Caco-2 (cell line): ENCODE data around the gene MGST2. TPM values are rescaled to one million over a fixed set of nuclear protein-coding genes. Genes with fewer than 3 reads are reported as not detected.

ENCODE experiments used
- BruUV-seq: library from RNA; stranded (reverse); fragments of 400-500 nt; replicated peaks from 2 replicates; lab custom pipeline; 2021; lab: Mats Ljungman, UMichigan
- CTCF ChIA-PET: fragments of 300-600 bp; sonication (Branson Sonifier 250); formaldehyde crosslinking; loops from one replicate; lab custom pipeline; 2022; ENCODE audit warnings: antibody characterized with exemption; lab: Charles Lee
- POLR2A ChIA-PET: fragments of 300-600 bp; sonication (Branson Sonifier 250); formaldehyde crosslinking; loops from one replicate; lab custom pipeline; 2022; ENCODE audit warnings: antibody characterized with exemption; lab: Charles Lee
- DNase-seq, 2 experiments: peaks; one replicate each; pipeline versions ENCODE4 v3.0.0 to v3.0.0-alpha.2; 2020 to 2022
- H3K27me3 ChIP-seq: replicated peaks from 2 replicates; pipeline ENCODE4 v1.6.0; 2011; ENCODE audit warnings: low read length; ENCODE audit not compliant: control insufficient read depth, insufficient read depth
- H3K36me3 ChIP-seq: 2 replicates; pipeline ENCODE4 v1.5.1; 2011; ENCODE audit warnings: low read length; ENCODE audit not compliant: control insufficient read depth, insufficient read depth
- H3K4me1 ChIP-seq: fragments of 250-450 bp; sonication (Bioruptor Pico); 2 replicates; pipeline ENCODE4 v1.5.1; 2020; ENCODE audit warnings: mild to moderate bottlenecking
- H3K4me3 ChIP-seq: 2 replicates; pipeline ENCODE4 v1.5.1; 2011; ENCODE audit warnings: low read depth, mild to moderate bottlenecking, control low read depth, low read length
- H3K9me3 ChIP-seq: fragments of 250-450 bp; sonication (Bioruptor Pico); 2 replicates; pipeline ENCODE4 v1.5.1; 2020; ENCODE audit warnings: mild to moderate bottlenecking, moderate library complexity
- H3K27ac Mint-ChIP-seq: one replicate; pipeline ENCODE4 v1.8.0; 2022; ENCODE audit warnings: mixed read lengths; ENCODE audit not compliant: unreplicated experiment
- H3K27me3 Mint-ChIP-seq: one replicate; pipeline ENCODE4 v1.8.0; 2022; ENCODE audit warnings: mixed read lengths; ENCODE audit not compliant: insufficient read depth, unreplicated experiment
- H3K36me3 Mint-ChIP-seq: one replicate; pipeline ENCODE4 v1.8.0; 2022; ENCODE audit warnings: mild to moderate bottlenecking, mixed read lengths; ENCODE audit not compliant: insufficient read depth, unreplicated experiment
- H3K4me1 Mint-ChIP-seq: one replicate; pipeline ENCODE4 v1.8.0; 2022; ENCODE audit warnings: low read depth, mixed read lengths; ENCODE audit not compliant: unreplicated experiment
- H3K4me3 Mint-ChIP-seq: one replicate; pipeline ENCODE4 v1.8.0; 2022; ENCODE audit warnings: mild to moderate bottlenecking, moderate library complexity, mixed read lengths; ENCODE audit not compliant: unreplicated experiment
- H3K9me3 Mint-ChIP-seq: one replicate; pipeline ENCODE4 v1.8.0; 2022; ENCODE audit warnings: mixed read lengths; ENCODE audit not compliant: unreplicated experiment
- CTCF ChIP-seq, 2 experiments: fragments of 200-600 bp in 1 of 2; IDR thresholded peaks; 1 replicate in 1 of 2; 2 replicates in 1 of 2; pipeline versions ENCODE4 v1.5.1 to v1.8.0; 2011 to 2022; ENCODE audit warnings: antibody characterized with exemption in 1 of 2, control low read depth in 1 of 2, inconsistent platforms in 1 of 2, low read depth in 1 of 2, low read length in 1 of 2, mild to moderate bottlenecking in 1 of 2, moderate library complexity in 1 of 2; ENCODE audit not compliant: insufficient read depth in 1 of 2, severe bottlenecking in 1 of 2, unreplicated experiment in 1 of 2
- intact Hi-C: fragments of 100-400 bp; cut with micrococcal nuclease; formaldehyde crosslinking; loops from one replicate; pipeline ENCODE4 v1.10.0; 2022; ENCODE audit not compliant: unreplicated experiment
- total RNA-seq: library from RNA; stranded (reverse); gene quantifications from 2 replicates; pipeline ENCODE4 v1.2.3, GENCODE V29; 2022

The MGST2 gene
- total RNA-seq, 1 experiment from 2014 or later, result 81.7 TPM

- Histone ChIP-seq H3K36me3 (no peaks in the 10 kb centered on the region), H3K27me3 (no peaks in the 10 kb centered on the region), H3K4me1 (peaks cover 93% of the 10 kb centered on the region), H3K4me3 (no peak overlapping the region), H3K9me3 (peaks cover 3% of the 10 kb centered on the region; the same call in 1 of the 2 replicates)
- BruUV-seq, result no TSS peak
- H3K9me3 Mint-ChIP-seq, result no peaks in the 10 kb centered on the region
- POLR2A ChIA-PET, result no interaction called here
- intact Hi-C loops, result no loop called here
- H3K27me3 Mint-ChIP-seq, result no peaks in the 10 kb centered on the region
- H3K27ac Mint-ChIP-seq, result no peak overlapping the region
- DNase-seq, result no peak
- H3K4me3 Mint-ChIP-seq, result no peak overlapping the region
- no peak for TF ChIP-seq CTCF (IDR thresholded peaks at IDR 0.05; ENCODE audit: insufficient read depth in 1 of 2, low read depth in 1 of 2, low read length in 1 of 2, severe bottlenecking in 1 of 2, unreplicated experiment in 1 of 2)
- CTCF ChIA-PET, result interaction anchor here (1.2 kb wide), 1 partner anchor 33 kb away, joined by 5 read pairs; no protein-coding TSS in a partner anchor
- peaks cover 46% of the 10 kb centered on the region for H3K4me1 Mint-ChIP-seq
- H3K36me3 Mint-ChIP-seq, result peaks cover 46% of the 10 kb centered on the region
Measured at GRCh38 chr4:139690419-139690818, 24.8 kb downstream of the MGST2 start.

GRCh38 chr4:139692309-139693012 lies 26.8 kb downstream of the MGST2 start:
- intact Hi-C loops, result loop anchor here (1.0 to 2.0 kb wide), 4 partner anchors 16 to 42 kb away; no protein-coding TSS in a partner anchor
- peak overlapping the region; percentile 93 for H3K27ac Mint-ChIP-seq
- peak overlapping the region; percentile 60 for H3K4me3 Mint-ChIP-seq
- H3K27me3 ChIP-seq, result no peaks in the 10 kb centered on the region
- no peaks in the 10 kb centered on the region for H3K27me3 Mint-ChIP-seq
- peak; percentile 60 to 64 for DNase-seq
- TF ChIP-seq CTCF (IDR thresholded peaks at IDR 0.05; ENCODE audit: insufficient read depth in 1 of 2, low read depth in 1 of 2, low read length in 1 of 2, severe bottlenecking in 1 of 2, unreplicated experiment in 1 of 2), result peak; percentile 46 to 48
- CTCF ChIA-PET, result interaction anchor here (0.7 to 2.0 kb wide), 5 partner anchors 13 to 93 kb away, joined by 3 to 11 read pairs (median 5); partner anchors contain the start of gene MGST2
- POLR2A ChIA-PET, result interaction anchor here (0.8 to 1.1 kb wide), 3 partner anchors 26 to 35 kb away, joined by 4 read pairs; no protein-coding TSS in a partner anchor
- H3K9me3 ChIP-seq, result no peaks in the 10 kb centered on the region
- peaks cover 46% of the 10 kb centered on the region for H3K36me3 Mint-ChIP-seq
- no peaks in the 10 kb centered on the region for H3K9me3 Mint-ChIP-seq
- H3K36me3 ChIP-seq, result no peaks in the 10 kb centered on the region; the same call in 1 of the 2 replicates
- BruUV-seq, result TSS peak; percentile 53
- H3K4me1 Mint-ChIP-seq, result peaks cover 40% of the 10 kb centered on the region
- H3K4me1 ChIP-seq, result peaks cover 87% of the 10 kb centered on the region
- no peak overlapping the region for H3K4me3 ChIP-seq

GRCh38 chr4:139694522-139695107 lies 29.0 kb downstream of the MGST2 start:
- TF ChIP-seq CTCF (IDR thresholded peaks at IDR 0.05; ENCODE audit: insufficient read depth in 1 of 2, low read depth in 1 of 2, low read length in 1 of 2, severe bottlenecking in 1 of 2, unreplicated experiment in 1 of 2), result no peak
- no peaks in the 10 kb centered on the region for H3K27me3 Mint-ChIP-seq
- peaks cover 39% of the 10 kb centered on the region for H3K36me3 Mint-ChIP-seq
- H3K27me3 ChIP-seq, result no peaks in the 10 kb centered on the region
- peaks cover 66% of the 10 kb centered on the region for H3K4me1 ChIP-seq
- H3K9me3 Mint-ChIP-seq, result peaks cover 9% of the 10 kb centered on the region
- H3K36me3 ChIP-seq, result no peaks in the 10 kb centered on the region; the same call in 1 of the 2 replicates
- H3K4me1 Mint-ChIP-seq, result peaks cover 42% of the 10 kb centered on the region
- no peaks in the 10 kb centered on the region for H3K9me3 ChIP-seq
- no peak for DNase-seq
- H3K4me3 Mint-ChIP-seq, result no peak overlapping the region
- CTCF ChIA-PET, result interaction anchor here (0.6 kb wide), 1 partner anchor 12 kb away, joined by 3 read pairs; no protein-coding TSS in a partner anchor
- POLR2A ChIA-PET, result no interaction called here
- BruUV-seq, result no TSS peak
- intact Hi-C loops, result no loop called here
- H3K4me3 ChIP-seq, result no peak overlapping the region
- no peak overlapping the region for H3K27ac Mint-ChIP-seq
